VCaP (cell line): Measurements from ENCODE around the gene SNTG2.

Source experiments
- H3K27ac ChIP-seq: fragments of 450-650 bp; 2 replicates; pipeline ENCODE4 v1.5.1; 2017
- TF ChIP-seq, protein P1 (sequence below): fragments of 450-650 bp; conservative IDR thresholded peaks from 2 replicates; pipeline ENCODE4 v1.5.1; 2017; ENCODE audit warnings: mild to moderate bottlenecking, moderate library complexity

The SNTG2 gene

DNA sequence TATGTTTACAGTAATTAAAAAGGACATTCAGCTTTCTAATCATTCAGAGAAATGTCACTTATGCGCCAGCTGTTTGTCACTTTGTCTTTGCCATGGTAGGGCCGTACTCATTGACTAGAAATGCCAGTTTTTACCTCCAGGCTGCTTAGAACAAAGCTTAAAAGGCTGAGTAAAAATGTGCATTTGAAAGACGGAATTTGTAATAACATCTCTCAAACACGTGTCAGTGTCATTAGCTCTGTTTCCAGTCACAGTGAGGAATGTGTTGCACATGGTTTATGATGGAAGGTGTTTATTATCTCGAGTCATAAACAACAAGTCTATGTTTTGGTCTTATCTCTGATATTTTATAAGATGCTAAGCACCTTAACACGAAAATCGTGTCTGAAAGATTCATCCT, 118.2 kb downstream of the SNTG2 start:
- H3K27ac ChIP-seq = no peak overlapping the region
- TF ChIP-seq, protein P1, sequence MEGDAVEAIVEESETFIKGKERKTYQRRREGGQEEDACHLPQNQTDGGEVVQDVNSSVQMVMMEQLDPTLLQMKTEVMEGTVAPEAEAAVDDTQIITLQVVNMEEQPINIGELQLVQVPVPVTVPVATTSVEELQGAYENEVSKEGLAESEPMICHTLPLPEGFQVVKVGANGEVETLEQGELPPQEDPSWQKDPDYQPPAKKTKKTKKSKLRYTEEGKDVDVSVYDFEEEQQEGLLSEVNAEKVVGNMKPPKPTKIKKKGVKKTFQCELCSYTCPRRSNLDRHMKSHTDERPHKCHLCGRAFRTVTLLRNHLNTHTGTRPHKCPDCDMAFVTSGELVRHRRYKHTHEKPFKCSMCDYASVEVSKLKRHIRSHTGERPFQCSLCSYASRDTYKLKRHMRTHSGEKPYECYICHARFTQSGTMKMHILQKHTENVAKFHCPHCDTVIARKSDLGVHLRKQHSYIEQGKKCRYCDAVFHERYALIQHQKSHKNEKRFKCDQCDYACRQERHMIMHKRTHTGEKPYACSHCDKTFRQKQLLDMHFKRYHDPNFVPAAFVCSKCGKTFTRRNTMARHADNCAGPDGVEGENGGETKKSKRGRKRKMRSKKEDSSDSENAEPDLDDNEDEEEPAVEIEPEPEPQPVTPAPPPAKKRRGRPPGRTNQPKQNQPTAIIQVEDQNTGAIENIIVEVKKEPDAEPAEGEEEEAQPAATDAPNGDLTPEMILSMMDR = no peak

- H3K27ac ChIP-seq = peak overlapping the region; percentile 36
- TF ChIP-seq, protein P1 = no peak
Observed at GRCh38 chr2:1069847-1070246, 119.2 kb downstream of the SNTG2 start.

DNA sequence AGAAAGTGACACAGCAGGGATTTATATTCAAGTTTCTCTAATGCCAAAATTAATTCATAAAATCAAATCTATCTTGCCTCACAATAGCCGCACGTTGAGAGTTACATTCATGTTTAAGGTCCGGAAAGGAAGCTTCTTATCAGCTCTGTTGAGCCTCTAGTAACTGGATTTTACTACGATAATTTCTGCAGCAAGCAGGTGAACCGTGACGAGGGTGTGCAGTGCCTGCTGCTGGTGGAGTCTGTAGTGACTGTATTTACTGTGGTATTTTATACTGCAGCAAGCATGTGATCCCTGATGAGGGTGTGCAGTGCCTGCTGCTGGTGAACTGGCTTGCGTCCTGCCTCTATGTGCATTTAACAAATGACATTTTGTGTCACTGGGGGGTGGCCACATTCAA, 120.0 kb downstream of the SNTG2 start:
- TF ChIP-seq, protein P1 = peak; percentile 83
- H3K27ac ChIP-seq = peak overlapping the region; percentile 36

DNA sequence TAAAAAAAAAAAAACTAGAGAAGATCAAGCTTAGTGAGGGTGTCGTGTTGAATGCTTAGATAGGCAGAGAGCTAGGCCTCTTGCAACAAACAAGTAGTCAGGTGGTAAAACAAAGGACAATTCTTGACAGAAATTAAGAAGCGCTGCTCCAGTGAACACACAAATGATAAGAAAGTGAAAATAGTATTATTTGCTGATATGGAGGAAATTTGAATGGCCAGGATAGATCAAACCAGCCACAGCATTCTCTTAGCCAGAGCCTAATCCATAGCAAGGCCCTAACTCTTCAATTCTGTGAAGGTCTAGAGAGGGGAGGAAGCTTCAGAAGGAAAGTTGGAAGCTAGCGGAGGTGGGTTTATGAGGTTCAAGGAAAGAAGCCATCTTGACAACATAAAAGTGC, 121.0 kb downstream of the SNTG2 start:
- no peak overlapping the region for H3K27ac ChIP-seq
- TF ChIP-seq, protein P1 = no peak

DNA sequence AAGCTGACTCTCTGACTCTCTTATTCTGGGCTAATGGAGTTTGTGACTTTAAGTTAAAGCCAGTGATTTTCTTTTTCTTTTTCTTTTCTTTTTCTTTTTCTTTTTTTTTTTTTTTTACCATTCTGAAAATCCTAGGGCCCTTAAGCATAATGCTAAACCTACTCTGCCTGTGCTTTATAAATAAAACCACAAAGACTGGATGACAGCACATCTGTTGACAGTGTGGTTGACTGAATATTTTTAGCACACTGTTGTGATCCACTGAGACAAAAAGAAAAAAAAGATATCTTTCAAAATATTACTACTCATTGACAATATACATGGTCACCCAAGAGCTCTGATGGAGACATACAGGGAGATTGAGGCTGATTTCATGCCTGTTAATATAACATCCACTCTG, 121.6 kb downstream of the SNTG2 start:
- TF ChIP-seq, protein P1 = no peak
- H3K27ac ChIP-seq = no peak overlapping the region

DNA sequence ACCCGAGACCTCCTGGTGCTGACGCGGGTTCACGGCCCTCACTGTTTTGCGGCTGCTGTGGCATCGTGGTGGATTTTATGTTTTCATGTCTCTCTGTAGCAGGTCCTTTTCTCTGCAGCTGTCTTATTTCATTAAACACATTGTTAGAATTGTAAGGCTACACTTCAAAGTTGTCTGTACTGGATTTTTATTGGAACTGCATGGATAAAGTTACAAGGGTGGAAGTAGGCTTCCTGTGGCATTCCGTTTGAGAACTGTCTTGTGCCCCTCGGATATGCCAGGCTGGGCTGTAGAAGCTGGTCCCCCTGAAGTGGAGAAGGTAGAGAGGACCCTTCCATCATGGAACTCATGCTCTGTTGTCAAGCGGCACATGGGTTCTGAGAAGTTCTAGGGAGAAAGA, 127.3 kb downstream of the SNTG2 start:
- H3K27ac ChIP-seq = no peak overlapping the region
- TF ChIP-seq, protein P1 = no peak

DNA sequence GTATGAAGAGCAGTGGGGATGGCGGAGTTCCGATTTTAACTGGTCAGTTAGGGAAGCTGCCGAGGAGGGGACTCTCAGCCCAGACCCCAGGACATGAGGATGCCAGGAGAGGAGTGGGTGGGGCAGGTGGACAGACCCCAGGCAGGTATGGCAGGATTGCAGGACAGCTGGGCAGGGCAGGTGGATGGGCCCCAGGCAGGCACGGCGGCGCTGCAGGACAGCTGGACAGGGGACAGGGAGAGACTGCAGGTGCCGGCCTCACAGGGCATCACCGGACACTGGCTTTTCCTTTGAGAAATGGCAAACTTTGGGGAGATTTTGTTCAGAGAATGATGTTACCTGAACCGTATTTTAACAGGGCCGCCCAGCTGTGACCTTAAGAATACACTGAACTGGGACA, 127.7 kb downstream of the SNTG2 start:
- TF ChIP-seq, protein P1 = no peak
- no peak overlapping the region for H3K27ac ChIP-seq
